Measurements from ENCODE around the gene SLC7A9. TPM values are rescaled to one million over a fixed set of nuclear protein-coding genes. Genes with fewer than 3 reads are reported as not detected.
"Not testable (repeated sequence)": the region's sequence is repeated elsewhere in the genome, so short reads cannot be mapped to it uniquely, and the experiment has no call there.

Gene SLC7A9
- polyA plus RNA-seq, 3 donors = 0.13 TPM; not detected in 2

GRCh38 chr19:32887572-32888215, 18.1 kb upstream of the SLC7A9 start:
- H3K9me3 Mint-ChIP-seq = peaks cover 17 to 26% (median 21%) of the 10 kb centered on the region in 7 donors
- H3K27ac Mint-ChIP-seq = no peak overlapping the region
- no peak overlapping the region for H3K4me2 ChIP-seq (replicated peaks; ENCODE audit: extremely low read depth, low read length, poor library complexity, severe bottlenecking)
- no peaks in the 10 kb centered on the region for H3K27me3 ChIP-seq (ENCODE audit: control insufficient read depth in 2 of 2, insufficient read depth in 2 of 2, low read length in 2 of 2)
- H3K79me2 ChIP-seq (ENCODE audit: insufficient read depth, low read length) = no peaks in the 10 kb centered on the region
- no peaks in the 10 kb centered on the region for H4K20me1 ChIP-seq (ENCODE audit: insufficient read depth, low read length)
- no peaks in the 10 kb centered on the region for H3K4me1 ChIP-seq (ENCODE audit: control insufficient read depth in 1 of 2, insufficient read depth in 2 of 2, low read length in 2 of 2)
- no peak overlapping the region for H3K4me3 Mint-ChIP-seq
- TF ChIP-seq, protein P1, sequence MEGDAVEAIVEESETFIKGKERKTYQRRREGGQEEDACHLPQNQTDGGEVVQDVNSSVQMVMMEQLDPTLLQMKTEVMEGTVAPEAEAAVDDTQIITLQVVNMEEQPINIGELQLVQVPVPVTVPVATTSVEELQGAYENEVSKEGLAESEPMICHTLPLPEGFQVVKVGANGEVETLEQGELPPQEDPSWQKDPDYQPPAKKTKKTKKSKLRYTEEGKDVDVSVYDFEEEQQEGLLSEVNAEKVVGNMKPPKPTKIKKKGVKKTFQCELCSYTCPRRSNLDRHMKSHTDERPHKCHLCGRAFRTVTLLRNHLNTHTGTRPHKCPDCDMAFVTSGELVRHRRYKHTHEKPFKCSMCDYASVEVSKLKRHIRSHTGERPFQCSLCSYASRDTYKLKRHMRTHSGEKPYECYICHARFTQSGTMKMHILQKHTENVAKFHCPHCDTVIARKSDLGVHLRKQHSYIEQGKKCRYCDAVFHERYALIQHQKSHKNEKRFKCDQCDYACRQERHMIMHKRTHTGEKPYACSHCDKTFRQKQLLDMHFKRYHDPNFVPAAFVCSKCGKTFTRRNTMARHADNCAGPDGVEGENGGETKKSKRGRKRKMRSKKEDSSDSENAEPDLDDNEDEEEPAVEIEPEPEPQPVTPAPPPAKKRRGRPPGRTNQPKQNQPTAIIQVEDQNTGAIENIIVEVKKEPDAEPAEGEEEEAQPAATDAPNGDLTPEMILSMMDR (IDR thresholded peaks at IDR 0.05) = no peak
- 80% methylated on average over 1 of the region's 4 CpGs for WGBS (ENCODE audit: insufficient coverage)
- H3K4me3 ChIP-seq (replicated peaks in 1 of 3; ENCODE audit: low read depth in 2 of 3, low read length in 3 of 3) = no peak overlapping the region
- H2AFZ ChIP-seq (ENCODE audit: insufficient read depth, low read depth, low read length, poor library complexity, severe bottlenecking) = no peak overlapping the region
- no peak overlapping the region for H3K9ac ChIP-seq (ENCODE audit: insufficient read depth, low read length, poor library complexity, severe bottlenecking)
- no peaks in the 10 kb centered on the region for H3K4me1 Mint-ChIP-seq
- H3K27ac ChIP-seq (ENCODE audit: low read depth in 1 of 2, low read length in 2 of 2) = no peak overlapping the region
- H3K9me3 ChIP-seq (replicated peaks in 1 of 2; ENCODE audit: control insufficient read depth in 1 of 2, insufficient read depth in 1 of 2, low read length in 2 of 2) = peaks cover 17 to 20% of the 10 kb centered on the region in 2 donors
- H3K36me3 ChIP-seq (replicated peaks in 1 of 2; ENCODE audit: control insufficient read depth in 1 of 2, insufficient read depth in 2 of 2, low read length in 2 of 2) = no peaks in the 10 kb centered on the region
- no peak for DNase-seq
- H3K27me3 Mint-ChIP-seq (ENCODE audit: low read depth in 3 of 3) = no peaks in the 10 kb centered on the region
- H3K36me3 Mint-ChIP-seq = peaks cover 16 to 39% of the 10 kb centered on the region in 2 donors
- intact Hi-C loops (cut with micrococcal nuclease) = no loop called here

DNA sequence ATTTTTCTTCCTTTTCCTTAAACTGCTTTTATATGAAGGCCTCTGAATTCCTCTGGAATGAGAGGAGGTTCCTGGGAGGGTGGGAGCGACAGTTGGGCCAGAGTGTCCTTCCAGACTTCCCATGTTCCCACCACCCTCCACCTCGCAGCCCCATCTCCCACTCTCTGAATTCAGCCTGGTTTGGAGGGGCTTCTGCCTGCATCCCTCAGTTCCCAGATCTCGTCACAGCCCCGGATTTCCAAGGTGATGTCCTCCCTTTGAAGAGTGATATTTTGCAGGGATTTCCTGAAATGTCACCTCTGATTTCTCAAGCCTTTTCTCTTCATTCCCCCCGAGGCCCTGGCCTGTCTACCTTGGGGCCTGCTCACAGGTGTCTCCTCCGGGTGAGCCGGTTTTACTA, 16.7 kb upstream of the SLC7A9 start:
- no peaks in the 10 kb centered on the region for H3K79me2 ChIP-seq (ENCODE audit: insufficient read depth, low read length)
- no peak for DNase-seq
- H3K4me1 ChIP-seq (ENCODE audit: control insufficient read depth in 1 of 2, insufficient read depth in 2 of 2, low read length in 2 of 2) = no peaks in the 10 kb centered on the region
- H3K27ac ChIP-seq (ENCODE audit: low read depth in 1 of 2, low read length in 2 of 2) = no peak overlapping the region
- WGBS (ENCODE audit: insufficient coverage) = no CpG with 5 or more reads among the region's 7 CpGs
- no peaks in the 10 kb centered on the region for H3K27me3 ChIP-seq (ENCODE audit: control insufficient read depth in 2 of 2, insufficient read depth in 2 of 2, low read length in 2 of 2)
- Mint-ChIP-seq H3K4me1 (no peaks in the 10 kb centered on the region), H3K27ac (no peak overlapping the region), H3K36me3 (peaks cover 13 to 30% of the 10 kb centered on the region in 2 donors), H3K4me3 (no peak overlapping the region), H3K27me3 (ENCODE audit: low read depth in 3 of 3) (no peaks in the 10 kb centered on the region), H3K9me3 (peaks cover 6 to 15% (median 10%) of the 10 kb centered on the region in 7 donors)
- TF ChIP-seq, protein P1 (IDR thresholded peaks at IDR 0.05) = no peak
- no peak overlapping the region for H2AFZ ChIP-seq (ENCODE audit: insufficient read depth, low read depth, low read length, poor library complexity, severe bottlenecking)
- no peak overlapping the region for H3K4me3 ChIP-seq (replicated peaks in 1 of 3; ENCODE audit: low read depth in 2 of 3, low read length in 3 of 3)
- no peak overlapping the region for H3K4me2 ChIP-seq (replicated peaks; ENCODE audit: extremely low read depth, low read length, poor library complexity, severe bottlenecking)
- H3K36me3 ChIP-seq (replicated peaks in 1 of 2; ENCODE audit: control insufficient read depth in 1 of 2, insufficient read depth in 2 of 2, low read length in 2 of 2) = no peaks in the 10 kb centered on the region
- no peaks in the 10 kb centered on the region for H4K20me1 ChIP-seq (ENCODE audit: insufficient read depth, low read length)
- intact Hi-C loops (cut with micrococcal nuclease) = no loop called here
- peaks cover 8 to 10% of the 10 kb centered on the region in 2 donors for H3K9me3 ChIP-seq (replicated peaks in 1 of 2; ENCODE audit: control insufficient read depth in 1 of 2, insufficient read depth in 1 of 2, low read length in 2 of 2)
- no peak overlapping the region for H3K9ac ChIP-seq (ENCODE audit: insufficient read depth, low read length, poor library complexity, severe bottlenecking)

GRCh38 chr19:32885255-32885654, 15.7 kb upstream of the SLC7A9 start:
- intact Hi-C loops (cut with micrococcal nuclease); H3K4me1 Mint-ChIP-seq; H3K9me3 ChIP-seq (replicated peaks in 1 of 2; ENCODE audit: control insufficient read depth in 1 of 2, insufficient read depth in 1 of 2, low read length in 2 of 2); H3K9ac ChIP-seq (ENCODE audit: insufficient read depth, low read length, poor library complexity, severe bottlenecking); H3K4me3 ChIP-seq (replicated peaks in 1 of 3; ENCODE audit: low read depth in 2 of 3, low read length in 3 of 3); H3K4me1 ChIP-seq (ENCODE audit: control insufficient read depth in 1 of 2, insufficient read depth in 2 of 2, low read length in 2 of 2); H3K4me2 ChIP-seq (replicated peaks; ENCODE audit: extremely low read depth, low read length, poor library complexity, severe bottlenecking); H3K27me3 ChIP-seq (ENCODE audit: control insufficient read depth in 2 of 2, insufficient read depth in 2 of 2, low read length in 2 of 2); DNase-seq; H2AFZ ChIP-seq (ENCODE audit: insufficient read depth, low read depth, low read length, poor library complexity, severe bottlenecking); H3K36me3 ChIP-seq (replicated peaks in 1 of 2; ENCODE audit: control insufficient read depth in 1 of 2, insufficient read depth in 2 of 2, low read length in 2 of 2); H3K27me3 Mint-ChIP-seq (ENCODE audit: low read depth in 3 of 3); H3K27ac ChIP-seq (ENCODE audit: low read depth in 1 of 2, low read length in 2 of 2); H3K27ac Mint-ChIP-seq; H3K79me2 ChIP-seq (ENCODE audit: insufficient read depth, low read length); H3K4me3 Mint-ChIP-seq; H3K9me3 Mint-ChIP-seq; H4K20me1 ChIP-seq (ENCODE audit: insufficient read depth, low read length): not testable (repeated sequence)
- peaks cover 14 to 21% of the 10 kb centered on the region in 2 donors for H3K36me3 Mint-ChIP-seq
- 100% methylated on average over 2 of the region's 5 CpGs for WGBS (ENCODE audit: insufficient coverage)

Measured in CD14-positive monocyte (primary cell).